A673 (cell line): ENCODE results near the gene FAM120B.

ENCODE experiments used
- EZH2 ChIP-seq: fragments of 200-600 bp; sonication (generic); IDR thresholded peaks from 2 replicates; pipeline ENCODE4 v1.6.1; 2017; ENCODE audit warnings: borderline replicate concordance, low read depth, mild to moderate bottlenecking, mixed read lengths, antibody characterized with exemption, low read length; ENCODE audit not compliant: poor library complexity, severe bottlenecking
- TF ChIP-seq, protein P1 (sequence below): fragments of 300-800, 200-600 bp; sonication (generic); conservative IDR thresholded peaks from 2 replicates; pipeline ENCODE4 v1.5.1; 2017; ENCODE audit warnings: low read depth, mild to moderate bottlenecking, antibody characterized with exemption, low read length, moderate library complexity, mixed read lengths

DNA sequence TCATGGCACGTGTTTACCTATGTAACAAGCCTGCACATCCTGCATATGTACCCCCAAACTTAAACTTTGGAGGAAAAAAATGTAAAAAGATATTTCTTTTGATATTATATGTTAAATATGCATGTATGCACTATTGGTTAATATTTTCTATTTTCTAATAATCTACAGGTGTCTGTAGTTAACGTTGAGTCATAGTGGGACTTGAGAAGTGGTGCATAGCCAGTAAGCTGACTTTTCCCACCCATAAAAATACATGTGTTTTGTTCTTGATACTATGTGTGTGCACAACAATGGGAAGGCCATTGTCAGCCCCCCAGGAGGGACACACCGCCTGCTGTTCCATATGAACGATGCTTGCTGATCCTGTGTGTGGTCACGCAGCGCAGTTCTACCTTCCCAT, 49.1 kb downstream of the FAM120B start:
- TF ChIP-seq, protein P1, sequence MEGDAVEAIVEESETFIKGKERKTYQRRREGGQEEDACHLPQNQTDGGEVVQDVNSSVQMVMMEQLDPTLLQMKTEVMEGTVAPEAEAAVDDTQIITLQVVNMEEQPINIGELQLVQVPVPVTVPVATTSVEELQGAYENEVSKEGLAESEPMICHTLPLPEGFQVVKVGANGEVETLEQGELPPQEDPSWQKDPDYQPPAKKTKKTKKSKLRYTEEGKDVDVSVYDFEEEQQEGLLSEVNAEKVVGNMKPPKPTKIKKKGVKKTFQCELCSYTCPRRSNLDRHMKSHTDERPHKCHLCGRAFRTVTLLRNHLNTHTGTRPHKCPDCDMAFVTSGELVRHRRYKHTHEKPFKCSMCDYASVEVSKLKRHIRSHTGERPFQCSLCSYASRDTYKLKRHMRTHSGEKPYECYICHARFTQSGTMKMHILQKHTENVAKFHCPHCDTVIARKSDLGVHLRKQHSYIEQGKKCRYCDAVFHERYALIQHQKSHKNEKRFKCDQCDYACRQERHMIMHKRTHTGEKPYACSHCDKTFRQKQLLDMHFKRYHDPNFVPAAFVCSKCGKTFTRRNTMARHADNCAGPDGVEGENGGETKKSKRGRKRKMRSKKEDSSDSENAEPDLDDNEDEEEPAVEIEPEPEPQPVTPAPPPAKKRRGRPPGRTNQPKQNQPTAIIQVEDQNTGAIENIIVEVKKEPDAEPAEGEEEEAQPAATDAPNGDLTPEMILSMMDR: no peak
- TF ChIP-seq EZH2: no peak
